ENCODE data around the gene GCSH.
A peak's percentile ranks its signal among the peaks of the same experiment; 100 is the strongest.
"Not testable (repeated sequence)": the region's sequence is repeated elsewhere in the genome, so short reads cannot be mapped to it uniquely, and the experiment has no call there.

Gene GCSH

GRCh38 chr16:81095953-81096714 lies at the start of gene GCSH:
GCSH (minus strand) TSS chr16:81096395; CDS start chr16:81096278, 117 bp downstream.
- peak; percentile 99 for DNase-seq
- in situ Hi-C loops (cut with HindIII; ENCODE audit: low pct_ligation_motif_present, low pct_unique_long_range_greater_than_20kb, low sequenced_read_pairs) = no loop called here

DNA sequence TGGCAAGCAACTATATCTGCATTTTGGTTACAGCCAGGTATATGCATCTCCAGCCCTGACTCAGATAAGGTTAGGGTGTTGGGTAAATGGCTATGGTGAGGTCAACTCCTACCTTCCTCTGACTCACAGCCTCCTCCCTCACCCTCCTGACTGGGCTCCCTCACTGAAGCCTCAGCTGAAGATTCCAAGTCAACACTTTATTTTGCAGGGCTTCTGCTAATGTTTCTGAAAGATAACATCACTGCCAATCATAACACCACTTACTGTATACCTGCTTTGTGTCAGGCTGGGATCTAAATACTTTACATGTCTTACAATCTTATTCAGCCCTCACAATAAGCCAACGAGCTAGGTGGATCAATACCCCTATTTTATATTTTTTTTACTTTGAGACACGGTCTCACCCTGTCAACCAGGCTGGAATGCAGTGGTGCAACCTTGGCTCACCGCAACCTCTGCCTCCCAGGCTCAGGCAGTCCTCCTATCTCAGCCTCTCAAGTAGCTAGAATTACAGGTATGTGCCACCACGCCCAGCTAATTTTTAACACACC lies 47.8 kb upstream of the GCSH start:
- no peak for DNase-seq
- in situ Hi-C loops (cut with HindIII; ENCODE audit: low pct_ligation_motif_present, low pct_unique_long_range_greater_than_20kb, low sequenced_read_pairs) = no loop called here

DNA sequence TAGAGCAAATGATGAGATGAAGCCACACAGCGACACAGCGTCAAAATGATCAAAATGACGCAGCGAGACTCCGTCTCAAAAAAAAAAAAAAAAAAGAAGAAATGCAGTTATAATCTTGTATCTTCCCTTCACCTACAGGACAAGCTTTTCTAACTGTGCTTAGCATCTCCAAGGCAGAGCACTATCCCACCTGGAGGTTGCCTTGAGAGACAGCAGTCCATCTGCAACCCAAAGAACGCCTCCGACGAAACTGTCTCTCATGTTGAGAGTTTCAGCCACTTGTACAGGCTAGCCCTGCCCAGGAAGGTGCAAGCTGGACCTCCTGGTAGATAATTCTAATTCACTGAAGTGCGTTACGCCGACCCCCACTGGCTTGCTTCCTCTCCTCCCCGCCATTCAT lies 46.7 kb upstream of the GCSH start:
- in situ Hi-C loops (cut with HindIII; ENCODE audit: low pct_ligation_motif_present, low pct_unique_long_range_greater_than_20kb, low sequenced_read_pairs) = no loop called here
- no peak for DNase-seq

DNA sequence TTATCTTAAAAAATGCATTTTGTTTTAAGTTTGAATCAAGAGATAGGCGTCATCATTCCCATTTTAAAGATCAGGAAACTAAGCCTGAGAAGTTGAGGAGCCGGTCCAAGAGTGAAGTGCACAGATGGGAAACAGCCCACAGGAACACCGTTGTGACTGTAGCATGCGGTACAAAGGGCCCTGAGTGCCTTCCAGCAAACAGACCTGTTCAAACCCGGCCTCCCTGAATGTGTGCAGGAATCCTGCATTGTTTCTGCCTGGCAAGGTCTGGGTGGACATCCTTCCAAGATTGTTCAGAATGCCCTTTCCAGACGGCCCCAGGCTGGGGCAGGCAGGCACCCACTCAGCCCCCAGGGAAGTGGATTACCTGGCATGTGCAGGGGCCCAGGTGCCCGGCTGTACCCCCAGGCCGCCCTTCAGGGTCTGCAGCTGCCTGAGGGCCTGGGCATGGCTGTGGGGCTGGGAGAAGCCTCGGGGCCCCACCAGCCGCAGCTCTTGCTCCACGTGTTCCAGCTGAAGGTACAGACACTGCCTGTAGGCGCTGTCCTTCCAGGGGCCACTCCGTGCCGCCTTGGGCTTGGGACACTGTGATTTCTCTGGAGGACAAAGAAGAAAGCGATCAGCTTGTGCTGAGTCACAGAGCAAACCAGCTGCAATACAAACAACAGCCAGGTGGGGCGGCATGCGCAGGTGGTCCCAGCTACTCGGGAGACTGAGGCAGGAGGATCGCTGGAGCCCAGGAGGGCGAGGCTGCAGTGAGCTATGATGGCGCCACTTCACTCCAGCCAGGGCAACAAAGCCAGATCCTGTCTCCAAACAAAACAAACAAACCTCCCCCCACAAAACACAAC lies 45.0 kb upstream of the GCSH start:
- in situ Hi-C loops (cut with HindIII; ENCODE audit: low pct_ligation_motif_present, low pct_unique_long_range_greater_than_20kb, low sequenced_read_pairs) = no loop called here
- peak; percentile 15 for DNase-seq

DNA sequence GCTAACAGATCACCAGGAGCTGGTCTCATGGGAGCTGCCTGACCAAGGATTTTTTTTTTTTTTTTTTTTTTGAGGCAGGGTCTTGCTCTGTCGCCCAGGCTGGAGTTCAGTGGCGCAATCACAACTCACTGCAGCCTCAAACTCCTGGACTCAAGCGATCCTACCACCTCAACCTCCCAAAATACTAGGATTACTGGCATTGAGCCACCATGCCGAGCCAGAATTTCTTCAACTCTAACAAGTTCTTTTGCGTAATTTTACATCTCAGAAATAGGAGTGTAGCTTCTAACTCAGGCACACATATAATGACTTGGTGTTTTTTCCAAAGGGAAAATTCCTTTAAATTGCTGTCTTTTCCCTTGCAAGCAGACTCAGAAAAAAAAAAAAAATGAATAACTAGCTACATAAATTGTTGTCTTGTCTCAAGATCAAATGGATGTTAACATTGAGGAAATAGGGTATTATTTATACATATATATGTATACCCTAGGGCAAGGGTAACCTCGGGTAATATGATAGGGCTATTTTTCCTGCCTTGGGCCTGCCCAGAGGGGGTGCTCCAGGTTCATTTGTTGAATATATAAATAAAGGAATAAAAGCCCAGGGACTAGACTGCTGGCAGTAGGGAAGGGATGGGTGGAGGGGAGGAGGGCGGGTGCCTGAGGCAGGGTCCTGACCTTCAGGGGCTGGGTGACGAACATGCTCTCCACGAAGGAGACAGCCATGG lies 42.8 kb upstream of the GCSH start:
- in situ Hi-C loops (cut with HindIII; ENCODE audit: low pct_ligation_motif_present, low pct_unique_long_range_greater_than_20kb, low sequenced_read_pairs) = no loop called here
- DNase-seq = no peak

GRCh38 chr16:81137754-81138153 lies 41.6 kb upstream of the GCSH start:
- no peak for DNase-seq
- in situ Hi-C loops (cut with HindIII; ENCODE audit: low pct_ligation_motif_present, low pct_unique_long_range_greater_than_20kb, low sequenced_read_pairs) = no loop called here

DNA sequence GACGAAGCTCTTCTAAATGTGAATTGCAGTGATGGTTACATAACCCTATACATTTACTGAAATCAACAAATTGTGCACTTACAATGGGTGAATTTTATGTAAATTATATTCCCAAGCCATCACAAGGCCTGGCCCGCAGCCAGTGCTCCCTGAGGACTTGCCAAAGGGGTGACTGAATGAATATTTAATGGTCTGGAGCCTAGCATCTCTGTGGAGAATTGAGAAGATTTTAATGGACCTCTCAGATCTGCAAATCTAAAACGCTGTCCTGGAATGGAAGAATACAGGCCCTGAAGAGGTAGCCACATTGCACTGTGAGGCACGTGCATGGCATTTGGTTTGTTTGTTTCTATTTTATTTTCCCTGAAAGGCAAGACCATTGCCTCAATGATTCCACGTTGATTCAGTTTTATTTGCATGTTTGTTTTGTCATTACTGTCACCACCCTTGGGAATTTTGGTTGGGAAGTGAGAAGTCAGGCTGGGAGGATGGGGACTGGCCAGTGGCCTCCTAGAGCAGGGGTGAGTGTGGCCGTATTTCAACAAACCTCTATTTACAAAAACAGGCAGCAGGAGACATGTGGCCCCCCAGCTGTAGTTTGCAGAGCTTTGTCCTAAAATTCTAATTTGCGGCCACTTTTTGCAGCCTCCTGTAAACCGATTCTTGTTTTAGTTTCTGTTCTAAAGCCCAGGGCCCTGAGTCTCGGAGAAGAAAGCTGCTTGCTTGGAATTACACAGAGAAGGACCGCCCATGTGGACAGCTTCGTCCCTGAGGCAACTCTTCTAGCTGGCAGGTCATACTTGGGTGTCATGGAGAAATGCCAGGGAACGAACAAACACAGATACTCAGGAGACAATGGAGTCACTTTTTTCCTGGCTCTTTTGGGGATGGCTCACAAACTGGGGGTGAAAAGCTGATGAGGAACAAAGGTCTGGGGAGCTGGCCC lies 40.5 kb upstream of the GCSH start:
- in situ Hi-C loops (cut with HindIII; ENCODE audit: low pct_ligation_motif_present, low pct_unique_long_range_greater_than_20kb, low sequenced_read_pairs) = no loop called here
- DNase-seq = no peak

GRCh38 chr16:81130126-81130525 lies 33.9 kb upstream of the GCSH start:
- DNase-seq = no peak
- in situ Hi-C loops (cut with HindIII; ENCODE audit: low pct_ligation_motif_present, low pct_unique_long_range_greater_than_20kb, low sequenced_read_pairs) = no loop called here

- no peak for DNase-seq
Observed at GRCh38 chr16:81128726-81129524, 32.7 kb upstream of the GCSH start.

GRCh38 chr16:81127051-81127450 lies 30.9 kb upstream of the GCSH start:
- peak; percentile 49 for DNase-seq
- in situ Hi-C loops (cut with HindIII; ENCODE audit: low pct_ligation_motif_present, low pct_unique_long_range_greater_than_20kb, low sequenced_read_pairs) = no loop called here

More at GRCh38 chr16:81128726-81129524, 32.7 kb upstream of the GCSH start:
- in situ Hi-C loops (cut with HindIII; ENCODE audit: low pct_ligation_motif_present, low pct_unique_long_range_greater_than_20kb, low sequenced_read_pairs) = no loop called here

DNA sequence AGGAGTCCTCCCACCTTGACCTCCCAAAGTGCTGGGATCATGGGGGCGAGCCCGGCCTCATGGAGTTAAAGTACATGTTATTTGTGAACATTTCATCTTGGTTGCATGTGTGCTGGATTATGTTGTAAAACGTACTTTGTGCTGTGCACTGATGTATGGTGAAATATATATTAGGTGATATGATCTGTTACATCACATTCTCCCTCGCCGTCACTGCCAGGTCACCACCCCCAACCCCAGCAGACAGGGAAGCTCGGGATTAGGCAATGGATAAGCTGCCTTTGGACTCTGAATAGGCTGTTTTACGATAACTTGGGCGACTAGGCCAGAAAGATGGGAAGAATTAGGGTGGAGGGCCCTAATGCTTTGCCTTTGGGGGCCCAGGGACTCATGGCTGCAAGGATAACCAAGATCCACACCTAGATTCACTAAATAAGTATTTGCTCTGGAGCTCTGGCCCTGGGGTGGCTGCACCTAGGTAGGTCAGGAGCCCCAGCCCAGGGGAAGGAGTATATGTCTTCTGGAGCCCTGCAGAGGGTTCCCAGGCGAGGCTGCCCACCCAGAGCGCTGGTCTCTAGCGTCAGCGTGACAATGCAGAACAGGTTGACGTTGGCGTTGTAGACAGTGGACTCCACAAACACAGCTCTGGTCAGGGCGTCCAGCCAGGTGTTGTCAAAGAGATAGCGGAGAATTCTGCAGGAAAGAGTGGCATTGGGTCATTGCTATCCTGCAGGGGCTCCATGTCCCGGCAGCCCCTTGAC lies 27.1 kb upstream of the GCSH start:
- no peak for DNase-seq

DNA sequence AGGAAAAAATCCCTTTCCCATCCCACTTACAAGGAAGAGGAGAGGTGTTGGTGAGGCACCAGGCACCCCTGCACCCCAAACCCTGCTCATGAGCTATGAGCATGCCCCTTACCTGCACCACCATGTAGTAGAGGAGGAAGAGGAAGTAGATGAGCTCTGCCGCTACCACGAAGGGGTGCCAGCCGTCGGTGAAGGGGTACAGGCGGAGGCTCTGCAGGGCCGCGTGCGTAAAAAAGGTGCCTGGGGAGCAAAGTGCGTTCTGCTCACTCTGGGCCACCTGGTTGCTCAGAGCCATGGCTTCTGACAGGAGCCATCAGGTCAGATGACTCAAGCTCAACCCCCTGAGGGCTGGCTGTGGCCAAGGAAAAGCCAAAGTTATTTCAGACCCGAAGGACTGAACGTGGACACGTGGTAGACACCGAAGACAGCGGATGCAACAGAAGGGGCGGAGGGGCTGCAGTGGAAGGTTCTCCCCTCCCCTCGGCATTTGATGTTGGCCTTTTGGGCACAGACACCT lies 25.3 kb upstream of the GCSH start:
- no peak for DNase-seq
- in situ Hi-C loops (cut with HindIII; ENCODE audit: low pct_ligation_motif_present, low pct_unique_long_range_greater_than_20kb, low sequenced_read_pairs) = no loop called here

More for the DNA sequence above, 27.1 kb upstream of the GCSH start:
- in situ Hi-C loops (cut with HindIII; ENCODE audit: low pct_ligation_motif_present, low pct_unique_long_range_greater_than_20kb, low sequenced_read_pairs) = no loop called here

DNA sequence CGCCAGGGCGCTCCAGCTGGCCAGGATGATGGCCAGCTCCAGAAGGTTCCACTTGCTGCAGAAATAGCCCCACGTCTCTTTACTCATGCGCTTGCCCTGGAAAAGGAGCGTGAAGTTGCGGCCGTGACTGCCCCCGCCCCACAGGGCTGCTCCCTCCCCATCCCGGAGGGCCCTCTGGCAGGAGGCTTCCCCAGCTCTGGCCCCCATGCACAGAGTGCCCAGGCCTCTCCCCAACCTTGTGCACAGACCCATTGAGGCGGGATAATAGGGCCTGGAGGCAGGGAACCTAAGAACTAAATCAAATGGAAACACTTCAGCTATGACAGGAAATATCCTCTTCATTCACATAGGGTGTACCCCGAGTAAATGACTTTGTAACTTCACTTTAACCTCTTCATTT lies 21.2 kb upstream of the GCSH start:
- DNase-seq = no peak
- in situ Hi-C loops (cut with HindIII; ENCODE audit: low pct_ligation_motif_present, low pct_unique_long_range_greater_than_20kb, low sequenced_read_pairs) = no loop called here

DNA sequence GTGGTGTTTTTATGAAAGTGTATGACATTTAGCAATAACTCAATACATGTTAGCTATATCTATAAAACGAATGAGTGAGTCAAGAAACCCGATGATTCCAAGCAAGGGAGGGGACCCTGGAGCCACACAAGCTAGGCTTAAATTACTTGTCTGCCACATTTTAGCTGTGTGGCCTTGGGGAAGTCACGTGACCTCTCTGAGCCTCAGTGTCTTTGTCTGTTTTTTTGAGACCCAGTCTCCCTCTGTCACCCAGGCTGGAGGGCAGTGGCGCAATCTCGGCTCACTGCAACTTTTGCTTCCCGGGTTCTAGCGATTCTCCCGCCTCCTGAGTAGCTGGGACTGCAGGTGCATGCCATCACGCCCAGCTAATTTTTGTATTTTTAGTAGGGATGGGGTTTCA lies 20.1 kb upstream of the GCSH start:
- in situ Hi-C loops (cut with HindIII; ENCODE audit: low pct_ligation_motif_present, low pct_unique_long_range_greater_than_20kb, low sequenced_read_pairs) = no loop called here

GRCh38 chr16:81112453-81112852 lies 16.3 kb upstream of the GCSH start:
- in situ Hi-C loops (cut with HindIII; ENCODE audit: low pct_ligation_motif_present, low pct_unique_long_range_greater_than_20kb, low sequenced_read_pairs) = no loop called here

More for the DNA sequence above, 20.1 kb upstream of the GCSH start:
- no peak for DNase-seq

GRCh38 chr16:81109274-81109673 lies 13.1 kb upstream of the GCSH start:
- DNase-seq; in situ Hi-C loops (cut with HindIII; ENCODE audit: low pct_ligation_motif_present, low pct_unique_long_range_greater_than_20kb, low sequenced_read_pairs): not testable (repeated sequence)

More at GRCh38 chr16:81112453-81112852, 16.3 kb upstream of the GCSH start:
- no peak for DNase-seq
